IMR-90 (cell line): ENCODE data around the gene PERM1. TPM values are rescaled to one million over a fixed set of nuclear protein-coding genes. Genes with fewer than 3 reads are reported as not detected.

Experiments
- ATAC-seq: fragments of 200-7000 bp; cut with Tn5 transposase; 2 replicates; pipeline ENCODE4 v1.9.1; 2020; ENCODE audit warnings: low read depth, mild to moderate bottlenecking, moderate library complexity
- BruUV-seq: library from RNA; stranded (reverse); fragments of 400-500 nt; replicated peaks from 2 replicates; lab custom pipeline; 2021; lab: Mats Ljungman, UMichigan
- CTCF ChIA-PET: fragments of 300-600 bp; formaldehyde crosslinking; extraction: SDS; loops from one replicate; lab custom pipeline; 2021; ENCODE audit warnings: antibody characterized with exemption; lab: Yijun Ruan, JAX
- POLR2A ChIA-PET: fragments of 300-600 bp; sonication (Branson Sonifier 250); formaldehyde crosslinking; loops from one replicate; lab custom pipeline; 2022; ENCODE audit warnings: antibody characterized with exemption; ENCODE audit not compliant: unreplicated experiment; lab: Charles Lee
- DNase-seq: peaks from one replicate; pipeline ENCODE4 v3.0.0; 2013
- H2AFZ ChIP-seq: replicated peaks from 2 replicates; pipeline ENCODE3; 2013; ENCODE audit warnings: low read length, mild to moderate bottlenecking; ENCODE audit not compliant: poor library complexity
- H2AK5ac ChIP-seq: 2 replicates; pipeline ENCODE4 v1.6.1; 2013; ENCODE audit warnings: low read depth, low read length, inconsistent platforms
- H2AK9ac ChIP-seq: replicated peaks from 2 replicates; pipeline ENCODE3; 2013; ENCODE audit warnings: mild to moderate bottlenecking, low read depth, low read length, moderate library complexity; ENCODE audit not compliant: poor library complexity
- H2BK120ac ChIP-seq: 2 replicates; pipeline ENCODE4 v1.6.1; 2013; ENCODE audit warnings: low read depth, low read length, inconsistent platforms
- H2BK15ac ChIP-seq: 3 replicates; pipeline ENCODE4 v1.6.1; 2013; ENCODE audit warnings: low read depth, low read length, inconsistent platforms
- H2BK20ac ChIP-seq: 2 replicates; pipeline ENCODE4 v1.6.1; 2013; ENCODE audit warnings: low read depth, mild to moderate bottlenecking, inconsistent platforms, low read length, moderate library complexity
- H2BK5ac ChIP-seq: 2 replicates; pipeline ENCODE4 v1.6.1; 2013; ENCODE audit warnings: mild to moderate bottlenecking, low read depth, low read length, inconsistent platforms; ENCODE audit not compliant: poor library complexity, severe bottlenecking
- H3K14ac ChIP-seq: replicated peaks from 2 replicates; pipeline ENCODE4 v1.6.1; 2013; ENCODE audit warnings: low read depth, low read length, inconsistent platforms
- H3K18ac ChIP-seq: 2 replicates; pipeline ENCODE4 v1.6.1; 2013; ENCODE audit warnings: low read depth, low read length, control low read depth
- H3K23ac ChIP-seq: 2 replicates; pipeline ENCODE4 v1.6.1; 2013; ENCODE audit warnings: low read depth, low read length, inconsistent platforms
- H3K27ac ChIP-seq: 2 replicates; pipeline ENCODE4 v1.5.1; 2013; ENCODE audit warnings: mild to moderate bottlenecking, control low read depth, low read length; ENCODE audit not compliant: insufficient read depth
- H3K27me3 ChIP-seq: 2 replicates; pipeline ENCODE4 v1.6.1; 2013; ENCODE audit warnings: low read length; ENCODE audit not compliant: control insufficient read depth, insufficient read depth
- H3K36me3 ChIP-seq: 2 replicates; pipeline ENCODE4 v1.6.1; 2013; ENCODE audit warnings: low read length, mixed read lengths; ENCODE audit not compliant: control insufficient read depth, insufficient read depth
- H3K4ac ChIP-seq: 2 replicates; pipeline ENCODE4 v1.6.1; 2013; ENCODE audit warnings: low read depth, low read length, inconsistent platforms
- H3K4me1 ChIP-seq: 2 replicates; pipeline ENCODE4 v1.6.1; 2013; ENCODE audit warnings: low read length, mixed read lengths; ENCODE audit not compliant: control insufficient read depth, insufficient read depth
- H3K4me2 ChIP-seq: 2 replicates; pipeline ENCODE4 v1.6.1; 2013; ENCODE audit warnings: low read depth, mild to moderate bottlenecking, control low read depth, low read length, moderate library complexity
- H3K4me3 ChIP-seq: 2 replicates; pipeline ENCODE4 v1.5.1; 2013; ENCODE audit warnings: low read depth, mild to moderate bottlenecking, control low read depth, low read length, moderate library complexity; ENCODE audit not compliant: insufficient read depth
- H3K56ac ChIP-seq: 2 replicates; pipeline ENCODE4 v1.6.1; 2013; ENCODE audit warnings: low read length, inconsistent platforms; ENCODE audit not compliant: insufficient read depth; ENCODE audit errors: extremely low read depth
- H3K79me1 ChIP-seq, 2 experiments: 2 replicates each; pipeline ENCODE4 v1.6.1; 2013; ENCODE audit warnings: low read length in 2 of 2, inconsistent platforms in 1 of 2, low read depth in 1 of 2
- H3K9ac ChIP-seq: 2 replicates; pipeline ENCODE4 v1.6.1; 2013; ENCODE audit warnings: low read depth, low read length, control low read depth
- H3K9me1 ChIP-seq: 2 replicates; pipeline ENCODE4 v1.6.1; 2013; ENCODE audit warnings: low read length, inconsistent platforms; ENCODE audit not compliant: insufficient read depth
- H3K9me3 ChIP-seq: 2 replicates; pipeline ENCODE4 v1.6.1; 2013; ENCODE audit warnings: low read length; ENCODE audit not compliant: control insufficient read depth, insufficient read depth
- H4K20me1 ChIP-seq: 2 replicates; pipeline ENCODE4 v1.6.1; 2013; ENCODE audit warnings: low read length, inconsistent platforms; ENCODE audit not compliant: insufficient read depth
- H4K5ac ChIP-seq: 2 replicates; pipeline ENCODE4 v1.6.1; 2013; ENCODE audit warnings: mild to moderate bottlenecking, low read depth, low read length, control low read depth
- H4K8ac ChIP-seq, 2 experiments: 2 replicates each; pipeline ENCODE4 v1.6.1; 2013; ENCODE audit warnings: low read depth in 2 of 2, low read length in 2 of 2, control low read depth in 1 of 2, inconsistent platforms in 1 of 2
- H4K91ac ChIP-seq: 2 replicates; pipeline ENCODE4 v1.6.1; 2013; ENCODE audit warnings: low read depth, low read length, inconsistent platforms; ENCODE audit not compliant: insufficient read depth
- CEBPB ChIP-seq: IDR thresholded peaks from 2 replicates; pipeline ENCODE4 v1.6.1; 2012; ENCODE audit warnings: low read depth, low read length, improper control_type of control experiment
- CHD1 ChIP-seq: IDR thresholded peaks from 2 replicates; pipeline ENCODE4 v1.6.1; 2012; ENCODE audit warnings: low read depth, low read length, improper control_type of control experiment
- FOS ChIP-seq: fragments of 150-350 bp; IDR thresholded peaks from 2 replicates; pipeline ENCODE4 v1.6.1; 2016; ENCODE audit warnings: low read depth, low read length
- MAFK ChIP-seq: IDR thresholded peaks from 2 replicates; pipeline ENCODE4 v1.6.1; 2012; ENCODE audit warnings: low read depth, low read length, improper control_type of control experiment
- MAZ ChIP-seq: IDR thresholded peaks from 2 replicates; pipeline ENCODE4 v1.6.1; 2012; ENCODE audit warnings: low read depth, mild to moderate bottlenecking, low read length, improper control_type of control experiment, moderate library complexity, borderline replicate concordance
- MXI1 ChIP-seq: IDR thresholded peaks from 2 replicates; pipeline ENCODE4 v1.6.1; 2012; ENCODE audit warnings: low read depth, mild to moderate bottlenecking, low read length, moderate library complexity, borderline replicate concordance
- NFE2L2 ChIP-seq: fragments of 150-350 bp; IDR thresholded peaks from 2 replicates; pipeline ENCODE4 v1.6.1; 2016; ENCODE audit warnings: low read depth, mild to moderate bottlenecking, low read length
- RAD21 ChIP-seq: IDR thresholded peaks from 2 replicates; pipeline ENCODE4 v1.6.1; 2012; ENCODE audit warnings: low read length, improper control_type of control experiment
- RCOR1 ChIP-seq: IDR thresholded peaks from 2 replicates; pipeline ENCODE4 v1.6.1; 2012; ENCODE audit warnings: mild to moderate bottlenecking, low read length, improper control_type of control experiment; ENCODE audit not compliant: insufficient replicate concordance
- RFX5 ChIP-seq: IDR thresholded peaks from 2 replicates; pipeline ENCODE4 v1.8.0; 2012; ENCODE audit warnings: low read depth, mild to moderate bottlenecking, low read length, moderate library complexity
- SMC3 ChIP-seq: fragments of 150-350 bp; IDR thresholded peaks from 2 replicates; pipeline ENCODE4 v1.6.1; 2016; ENCODE audit warnings: low read depth, mild to moderate bottlenecking, antibody characterized with exemption, low read length, moderate library complexity
- WGBS, 2 experiments: methylation state at CpG; one replicate each; pipeline versions ENCODE4 v1.1.5 to v1.1.7; 2013; ENCODE audit warnings: missing lambda C conversion rate in 2 of 2; ENCODE audit not compliant: insufficient read length in 1 of 2; ENCODE audit errors: extremely low coverage in 2 of 2; 5-methylcytosine and 5-hydroxymethylcytosine counted together
- dilution Hi-C: fragments of 300-500 bp; cut with HindIII; formaldehyde crosslinking; loops from one replicate; pipeline ENCODE4 v1.14.3; 2018; ENCODE audit warnings: low sequenced_read_pairs; ENCODE audit not compliant: unreplicated experiment
- in situ Hi-C: fragments of 300-500 bp; cut with MboI; formaldehyde crosslinking; loops from 3 replicates; pipeline ENCODE4 v1.14.3; 2019; ENCODE audit warnings: low sequenced_read_pairs, inconsistent platforms, mixed read lengths
- intact Hi-C: fragments of 100-400 bp; cut with micrococcal nuclease; formaldehyde crosslinking; loops from 2 replicates; pipeline ENCODE4 v1.10.0; 2022
- polyA plus RNA-seq, 3 experiments: library from polyadenylated mRNA; depleted of rRNA; stranded (reverse); fragments of >200 nt; gene quantifications; 2 replicates each; pipeline ENCODE4 v1.2.3, GENCODE V29; 2012; ENCODE audit warnings: low replicate concordance in 1 of 3
- total RNA-seq: library from RNA; depleted of rRNA; stranded (reverse); fragments of >200 nt; gene quantifications from 2 replicates; pipeline ENCODE4 v1.2.3, GENCODE V29; 2012
- TF ChIP-seq, protein P1 (sequence below): fragments of 150-350 bp; IDR thresholded peaks from 2 replicates; pipeline ENCODE4 v1.6.1; 2016; ENCODE audit warnings: low read depth, mild to moderate bottlenecking, low read length, moderate library complexity, borderline replicate concordance
- TF ChIP-seq, protein P2 (sequence below): conservative IDR thresholded peaks from 2 replicates; pipeline ENCODE4 v1.5.1; 2012; ENCODE audit warnings: mild to moderate bottlenecking, low read depth, low read length, improper control_type of control experiment
- TF ChIP-seq, protein P3 (sequence below): fragments of 150-350 bp; IDR thresholded peaks from 2 replicates; pipeline ENCODE4 v1.6.1; 2017; ENCODE audit warnings: mild to moderate bottlenecking, antibody characterized with exemption, low read length, low read depth

The PERM1 gene
- total and polyA plus RNA-seq, 2 of the 4 experiments (the other 2 are of a cell fraction) = not detected

DNA sequence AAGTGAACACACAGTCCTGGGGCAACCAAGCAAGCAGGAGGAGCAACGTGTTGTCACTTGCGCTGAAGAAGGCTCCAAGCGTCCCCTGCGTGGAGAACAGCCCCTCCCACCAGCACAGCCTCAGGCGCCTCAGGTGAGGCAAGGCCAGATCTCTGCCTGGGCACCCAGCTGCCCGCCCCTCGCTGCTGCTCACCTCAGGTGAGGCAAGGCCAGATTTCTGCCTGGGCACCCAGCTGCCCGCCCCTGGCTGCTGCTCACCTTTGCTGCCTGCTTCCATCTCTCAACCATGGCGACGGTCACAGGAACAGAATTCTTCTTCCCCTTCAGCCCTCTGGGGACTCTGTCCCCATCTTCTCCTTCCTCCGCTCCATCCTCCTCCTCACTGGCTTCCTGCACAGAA, 25.3 kb downstream of the PERM1 start:
- peaks cover 20% of the 10 kb centered on the region for H4K20me1 ChIP-seq
- ATAC-seq (no peak), DNase-seq (no peak)
- no peak overlapping the region for H2AK5ac ChIP-seq
- BruUV-seq = no TSS peak
- no peaks in the 10 kb centered on the region for H3K27me3 ChIP-seq
- H3K9me3 ChIP-seq = no peaks in the 10 kb centered on the region
- H3K18ac ChIP-seq = no peak overlapping the region
- no peak overlapping the region for H3K23ac ChIP-seq
- no peak overlapping the region for H3K14ac ChIP-seq
- H3K79me1 ChIP-seq = peaks cover 10 to 51% of the 10 kb centered on the region in 2 experiments
- TF ChIP-seq CHD1 = no peak
- TF ChIP-seq, protein P1, sequence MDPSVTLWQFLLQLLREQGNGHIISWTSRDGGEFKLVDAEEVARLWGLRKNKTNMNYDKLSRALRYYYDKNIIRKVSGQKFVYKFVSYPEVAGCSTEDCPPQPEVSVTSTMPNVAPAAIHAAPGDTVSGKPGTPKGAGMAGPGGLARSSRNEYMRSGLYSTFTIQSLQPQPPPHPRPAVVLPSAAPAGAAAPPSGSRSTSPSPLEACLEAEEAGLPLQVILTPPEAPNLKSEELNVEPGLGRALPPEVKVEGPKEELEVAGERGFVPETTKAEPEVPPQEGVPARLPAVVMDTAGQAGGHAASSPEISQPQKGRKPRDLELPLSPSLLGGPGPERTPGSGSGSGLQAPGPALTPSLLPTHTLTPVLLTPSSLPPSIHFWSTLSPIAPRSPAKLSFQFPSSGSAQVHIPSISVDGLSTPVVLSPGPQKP = no peak
- no peak for TF ChIP-seq MAFK
- TF ChIP-seq RAD21 = no peak
- TF ChIP-seq FOS = no peak
- TF ChIP-seq, protein P2, sequence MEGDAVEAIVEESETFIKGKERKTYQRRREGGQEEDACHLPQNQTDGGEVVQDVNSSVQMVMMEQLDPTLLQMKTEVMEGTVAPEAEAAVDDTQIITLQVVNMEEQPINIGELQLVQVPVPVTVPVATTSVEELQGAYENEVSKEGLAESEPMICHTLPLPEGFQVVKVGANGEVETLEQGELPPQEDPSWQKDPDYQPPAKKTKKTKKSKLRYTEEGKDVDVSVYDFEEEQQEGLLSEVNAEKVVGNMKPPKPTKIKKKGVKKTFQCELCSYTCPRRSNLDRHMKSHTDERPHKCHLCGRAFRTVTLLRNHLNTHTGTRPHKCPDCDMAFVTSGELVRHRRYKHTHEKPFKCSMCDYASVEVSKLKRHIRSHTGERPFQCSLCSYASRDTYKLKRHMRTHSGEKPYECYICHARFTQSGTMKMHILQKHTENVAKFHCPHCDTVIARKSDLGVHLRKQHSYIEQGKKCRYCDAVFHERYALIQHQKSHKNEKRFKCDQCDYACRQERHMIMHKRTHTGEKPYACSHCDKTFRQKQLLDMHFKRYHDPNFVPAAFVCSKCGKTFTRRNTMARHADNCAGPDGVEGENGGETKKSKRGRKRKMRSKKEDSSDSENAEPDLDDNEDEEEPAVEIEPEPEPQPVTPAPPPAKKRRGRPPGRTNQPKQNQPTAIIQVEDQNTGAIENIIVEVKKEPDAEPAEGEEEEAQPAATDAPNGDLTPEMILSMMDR = no peak
- TF ChIP-seq, protein P3, sequence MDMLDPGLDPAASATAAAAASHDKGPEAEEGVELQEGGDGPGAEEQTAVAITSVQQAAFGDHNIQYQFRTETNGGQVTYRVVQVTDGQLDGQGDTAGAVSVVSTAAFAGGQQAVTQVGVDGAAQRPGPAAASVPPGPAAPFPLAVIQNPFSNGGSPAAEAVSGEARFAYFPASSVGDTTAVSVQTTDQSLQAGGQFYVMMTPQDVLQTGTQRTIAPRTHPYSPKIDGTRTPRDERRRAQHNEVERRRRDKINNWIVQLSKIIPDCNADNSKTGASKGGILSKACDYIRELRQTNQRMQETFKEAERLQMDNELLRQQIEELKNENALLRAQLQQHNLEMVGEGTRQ = no peak
- no peak for TF ChIP-seq SMC3
- no peak for TF ChIP-seq MAZ
- no peak for TF ChIP-seq MXI1
- TF ChIP-seq CEBPB = no peak
- TF ChIP-seq RCOR1 = no peak
- TF ChIP-seq RFX5 = no peak
- TF ChIP-seq NFE2L2 = no peak
- ChIA-PET CTCF (no interaction called here), POLR2A (no interaction called here)
- no peak overlapping the region for H3K4ac ChIP-seq
- H3K9me1 ChIP-seq = 0 out of 2 replicates have a peak, but pooled peaks cover 7% of the 10 kb centered on the region
- H2AFZ ChIP-seq = no peak overlapping the region
- H2BK5ac ChIP-seq = no peak overlapping the region
- intact Hi-C loops = loop anchor here (5.0 kb wide), 1 partner anchor 34 kb away; the partner anchor contains the start of gene SAMD11
- H4K5ac ChIP-seq = no peak overlapping the region
- H3K36me3 ChIP-seq = peaks cover 53% of the 10 kb centered on the region
- H3K56ac ChIP-seq = no peak overlapping the region
- H2BK120ac ChIP-seq = no peak overlapping the region
- no peak overlapping the region for H2BK15ac ChIP-seq
- WGBS, 2 experiments = 94% methylated on average over 7 of the region's 11 CpGs; no CpG with 5 or more reads in 1 of the 2 experiments
- in situ Hi-C loops = loop anchor here (5.0 kb wide), 1 partner anchor 44 kb away; no protein-coding TSS in a partner anchor
- no peak overlapping the region for H3K4me2 ChIP-seq
- peaks cover 10% of the 10 kb centered on the region for H3K4me1 ChIP-seq
- no peak overlapping the region for H3K27ac ChIP-seq
- H4K91ac ChIP-seq = no peak overlapping the region
- no peak overlapping the region for H2BK20ac ChIP-seq
- no peak overlapping the region for H4K8ac ChIP-seq
- H3K9ac ChIP-seq = no peak overlapping the region
- H3K4me3 ChIP-seq = no peak overlapping the region
- no peak overlapping the region for H2AK9ac ChIP-seq
- dilution Hi-C loops = no loop called here
